Hepatic stellate cell (primary cell): ENCODE measurements around the gene VMO1.

Experiments used
- DNase-seq: peaks from one replicate; pipeline ENCODE4 v3.0.0; 2011; ENCODE audit warnings: low spot score

The VMO1 gene

GRCh38 chr17:4800462-4801196, 14.5 kb upstream of the VMO1 start:
- no peak for DNase-seq

DNA sequence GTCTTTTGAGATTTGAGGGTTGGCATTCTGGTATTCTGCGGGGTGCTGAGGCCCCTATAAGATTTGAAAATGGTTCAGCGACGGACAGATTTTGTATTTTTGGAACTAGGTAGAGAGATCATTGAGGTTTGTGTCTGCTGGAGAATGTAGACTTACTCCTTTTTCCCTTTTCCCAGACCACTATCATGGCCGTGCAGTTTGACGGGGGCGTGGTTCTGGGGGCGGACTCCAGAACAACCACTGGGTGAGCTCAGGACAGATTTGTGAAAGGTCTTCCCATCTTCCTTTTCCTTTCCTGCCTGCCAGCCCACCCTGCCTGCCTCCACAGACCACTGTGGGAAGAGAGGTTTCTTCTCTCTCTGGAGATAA, 10.4 kb upstream of the VMO1 start:
- DNase-seq = peak; percentile 78

DNA sequence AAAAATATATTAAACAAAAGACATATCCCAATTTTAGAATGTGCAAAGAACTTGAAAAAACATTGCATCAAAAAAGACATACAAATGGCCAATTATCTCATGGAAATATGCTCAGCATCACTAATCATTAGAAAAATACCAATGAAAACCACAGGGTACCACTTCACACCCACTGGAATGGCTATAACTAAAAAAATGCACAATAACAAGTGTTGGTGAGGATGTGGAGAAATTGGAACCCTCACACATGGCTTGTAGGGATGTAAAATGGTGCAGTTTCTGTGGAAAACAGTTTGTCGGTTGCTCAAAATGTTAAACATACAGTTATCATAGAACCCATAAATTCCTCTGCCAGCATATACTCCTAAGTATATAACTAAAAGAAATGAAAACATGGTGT, 9.0 kb upstream of the VMO1 start:
- DNase-seq = no peak

DNA sequence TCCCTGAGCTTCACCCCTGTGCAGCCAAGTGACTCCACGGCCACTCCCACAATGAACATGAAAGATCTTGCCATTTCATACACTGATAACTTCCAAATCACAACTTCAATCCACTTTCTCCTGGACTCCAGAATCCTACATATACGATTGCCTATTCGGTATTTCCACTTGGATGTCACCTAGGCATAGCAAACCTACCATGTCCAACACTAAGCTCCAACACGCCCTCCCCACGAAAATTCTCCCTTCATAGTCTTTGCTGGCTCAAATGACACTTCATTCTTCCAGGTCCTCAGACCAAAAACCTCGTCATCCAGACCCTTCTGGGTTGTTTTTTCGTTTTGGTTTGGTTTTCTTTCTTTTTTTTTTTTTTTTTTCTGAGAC, 4.5 kb upstream of the VMO1 start:
- no peak for DNase-seq

DNA sequence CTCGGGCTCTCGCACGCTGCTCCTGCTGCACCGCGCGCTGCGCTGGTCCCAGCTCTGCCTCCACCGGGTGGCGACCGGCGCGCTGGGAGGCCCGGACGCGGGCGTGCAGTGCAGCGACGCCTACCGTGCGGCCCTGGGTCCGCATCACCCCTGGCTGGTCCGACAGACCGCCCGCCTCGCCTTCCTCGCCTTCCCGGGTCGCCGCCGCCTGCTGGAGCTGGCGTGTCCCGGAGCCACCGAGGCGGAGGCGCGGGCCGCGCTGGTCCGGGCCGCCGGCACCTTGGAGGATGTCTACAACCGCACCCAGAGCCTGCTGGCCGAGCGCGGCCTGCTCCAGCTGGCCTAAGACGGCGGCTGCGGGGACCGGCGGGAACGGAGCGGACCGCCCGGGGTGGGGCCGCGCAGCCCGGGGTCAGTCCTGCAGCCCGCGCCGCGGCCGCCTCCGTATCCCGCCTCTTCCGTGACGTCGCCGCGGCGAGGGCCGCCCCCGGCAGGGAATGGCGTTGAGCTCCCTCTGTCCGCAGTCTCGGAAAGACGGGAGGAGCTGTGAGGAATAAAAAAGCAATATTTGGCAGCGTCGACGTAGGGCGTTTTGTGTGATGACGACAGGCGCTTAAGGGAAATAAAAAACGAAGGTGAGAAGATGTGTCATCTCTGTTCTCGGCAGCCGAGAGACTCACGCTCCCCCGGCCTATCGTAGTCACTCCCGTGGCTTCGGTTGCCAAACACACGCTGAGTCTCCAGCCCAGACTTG, 4.0 kb upstream of the VMO1 start:
- peak; percentile 94 for DNase-seq

DNA sequence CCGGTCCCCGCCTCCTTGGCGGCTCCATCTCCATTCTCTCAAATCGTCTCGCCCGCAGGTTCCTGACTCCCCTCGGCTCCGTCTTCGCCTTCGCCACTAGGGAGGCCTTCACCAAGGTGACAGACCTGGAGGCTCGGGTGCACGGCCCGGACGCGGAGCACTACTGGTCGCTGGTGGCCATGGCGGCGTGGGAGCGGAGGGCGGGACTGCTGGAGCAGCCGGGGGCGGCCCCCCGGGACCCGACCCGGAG, 3.5 kb upstream of the VMO1 start:
- DNase-seq = no peak

DNA sequence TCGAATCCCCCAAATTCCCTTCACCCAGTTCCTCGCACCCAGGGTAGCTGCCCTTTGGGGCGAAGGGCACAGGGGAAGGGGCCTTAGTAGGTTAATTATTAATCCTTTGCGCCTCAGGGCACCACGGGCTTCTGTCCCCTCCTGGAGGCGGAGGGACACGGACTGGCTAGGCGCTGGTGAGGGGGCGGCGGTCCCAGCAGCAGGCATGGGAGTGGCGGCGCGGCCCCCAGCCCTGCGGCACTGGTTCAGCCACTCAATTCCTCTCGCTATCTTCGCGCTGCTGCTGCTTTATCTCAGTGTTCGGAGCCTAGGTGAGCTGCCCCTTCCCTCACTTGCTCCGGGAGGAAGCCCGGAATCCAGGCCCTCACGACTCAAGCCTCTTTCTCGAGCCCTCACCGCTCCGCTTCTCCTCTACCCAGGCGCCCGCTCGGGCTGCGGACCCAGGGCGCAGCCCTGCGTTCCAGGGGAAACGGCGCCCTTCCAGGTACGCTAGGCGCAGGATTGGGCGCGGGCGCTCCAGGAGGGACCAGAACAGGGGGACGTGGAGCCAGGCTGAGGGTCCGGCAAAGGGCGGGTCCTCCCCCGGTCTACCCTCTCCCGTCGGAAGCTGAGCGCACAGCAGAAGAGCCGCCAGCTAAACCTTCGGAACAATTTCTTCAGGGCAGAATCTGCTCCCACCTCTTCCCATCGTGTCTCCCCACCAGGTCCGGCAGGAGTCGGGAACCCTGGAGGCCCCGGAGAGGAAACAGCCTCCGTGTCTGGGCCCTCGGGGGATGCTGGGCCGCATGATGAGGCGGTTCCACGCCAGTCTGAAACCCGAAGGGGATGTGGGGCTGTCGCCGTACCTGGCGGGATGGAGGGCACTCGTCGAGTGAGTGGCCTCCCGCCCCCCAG, 2.9 kb upstream of the VMO1 start, which contains the start of gene GLTPD2:
TSS of gene GLTPD2 (plus strand) at position 158 of the 894 bp plus-strand sequence. CDS start at position 206, 48 bp downstream.
- DNase-seq = no peak

GRCh38 chr17:4788159-4788806, 2.1 kb upstream of the VMO1 start:
- DNase-seq = no peak

- DNase-seq = no peak
Measured at GRCh38 chr17:4786516-4786915, 352 bp upstream of the VMO1 start.

GRCh38 chr17:4785311-4786105, 656 bp downstream of the VMO1 start:
- DNase-seq = no peak

- no peak for DNase-seq
Measured at GRCh38 chr17:4782652-4783051, 3.5 kb downstream of the VMO1 start.

- DNase-seq = no peak
Measured at GRCh38 chr17:4780325-4780955, 5.7 kb downstream of the VMO1 start.

DNA sequence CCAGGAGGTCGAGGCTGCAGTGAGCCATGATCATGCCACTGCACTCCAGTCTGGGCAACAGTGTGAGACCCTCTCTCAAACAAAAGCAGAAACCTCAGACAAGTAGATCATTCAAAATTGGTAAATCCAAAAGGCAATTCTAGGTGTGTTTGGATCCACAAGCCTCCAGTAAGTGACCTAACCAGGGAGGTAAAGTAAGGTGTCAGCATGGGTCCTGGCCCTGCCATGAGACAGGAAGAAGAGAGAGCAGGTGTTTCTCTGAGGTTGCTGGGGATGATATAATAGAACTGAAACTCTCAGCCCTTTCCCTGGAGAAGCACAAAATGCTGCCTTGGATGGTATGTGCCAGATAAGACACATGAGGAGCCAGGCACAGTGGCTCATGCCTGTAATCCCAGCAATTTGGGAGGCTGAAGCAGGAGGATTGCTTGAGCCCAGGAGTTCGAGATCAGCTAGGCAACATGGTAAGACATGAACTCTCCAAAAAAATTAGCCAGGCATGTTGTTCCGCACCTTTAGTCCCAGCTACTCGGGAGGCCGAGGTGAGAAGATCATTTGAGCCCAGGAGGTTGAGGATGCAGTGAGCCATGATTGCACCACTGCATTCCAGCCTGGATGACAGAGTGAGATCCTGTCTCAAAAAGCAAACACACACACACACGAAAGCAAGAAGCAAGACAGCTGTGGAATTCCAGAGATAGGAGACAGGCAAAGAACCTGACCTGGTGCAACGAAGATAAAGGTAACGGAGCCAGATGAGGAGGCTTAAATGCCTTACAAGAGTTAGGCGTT, 8.0 kb downstream of the VMO1 start:
- DNase-seq = no peak

GRCh38 chr17:4772235-4772613, 13.9 kb downstream of the VMO1 start:
- no peak for DNase-seq

GRCh38 chr17:4771519-4772234, 14.5 kb downstream of the VMO1 start, which contains the start of gene TM4SF5:
TM4SF5 (plus strand) TSS chr17:4771886; CDS start chr17:4771923, 37 bp downstream.
- DNase-seq = no peak

DNA sequence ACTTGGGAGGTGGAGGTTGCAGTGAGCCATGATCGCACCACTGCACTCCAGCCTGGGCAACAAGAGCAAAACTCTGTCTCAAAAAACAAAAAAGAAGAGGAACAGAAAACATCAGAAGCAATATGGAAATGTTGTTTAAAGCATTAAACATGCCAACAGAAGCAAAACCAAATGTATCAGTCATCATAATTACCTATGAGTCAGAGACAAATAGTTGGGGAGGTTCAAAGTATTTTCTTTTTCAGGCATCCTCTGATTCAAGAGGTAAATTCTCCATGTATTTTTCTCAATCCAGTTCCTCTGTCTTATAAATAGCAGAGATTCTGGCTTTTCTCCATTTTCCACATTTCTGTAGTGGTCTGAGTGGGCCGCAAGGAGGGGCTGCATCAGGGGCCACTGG, 16.5 kb downstream of the VMO1 start:
- no peak for DNase-seq

GRCh38 chr17:4768298-4768697, 17.9 kb downstream of the VMO1 start:
- no peak for DNase-seq

DNA sequence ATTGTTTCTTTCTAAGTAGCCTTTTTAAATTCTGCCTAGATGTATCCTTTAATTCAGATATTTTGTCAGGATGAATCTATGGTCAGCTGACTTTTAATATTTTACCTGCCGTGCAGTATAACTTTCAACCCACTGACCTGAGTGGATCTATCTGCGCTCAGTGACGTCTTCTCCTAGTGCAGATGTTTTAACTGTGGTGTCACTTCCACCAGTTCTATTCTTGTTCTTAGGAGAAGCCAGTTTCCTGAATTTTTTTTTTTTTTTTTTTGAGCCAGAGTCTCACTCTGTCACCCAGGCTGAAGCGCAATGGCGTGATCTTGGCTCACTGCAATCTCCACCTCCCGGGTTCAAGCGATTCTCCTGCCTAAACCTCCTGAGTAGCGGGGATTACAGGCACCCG, 19.4 kb downstream of the VMO1 start:
- no peak for DNase-seq

DNA sequence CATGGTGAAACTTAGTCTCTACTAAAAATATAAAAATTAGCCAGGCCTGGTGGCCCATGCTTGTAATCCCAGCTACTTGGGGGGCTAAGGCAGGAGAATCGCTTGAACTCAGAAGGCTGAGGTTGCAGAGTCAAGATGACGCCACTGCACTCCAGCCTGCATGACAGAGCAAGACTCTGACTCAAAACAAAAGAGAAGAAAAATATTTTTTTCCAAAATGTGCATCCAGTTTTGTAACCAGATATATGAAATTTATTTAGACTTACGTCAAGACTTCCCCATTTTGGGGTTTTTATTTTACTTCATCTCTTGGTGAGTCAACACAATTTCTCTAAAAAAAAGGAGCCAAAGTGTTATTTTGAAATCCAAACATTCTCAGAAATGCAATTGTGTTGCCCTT, 20.0 kb downstream of the VMO1 start:
- no peak for DNase-seq

- DNase-seq = no peak
Measured at GRCh38 chr17:4764595-4764994, 21.6 kb downstream of the VMO1 start.
